ENCODE data around the gene PRPF40B.

Gene PRPF40B

DNA sequence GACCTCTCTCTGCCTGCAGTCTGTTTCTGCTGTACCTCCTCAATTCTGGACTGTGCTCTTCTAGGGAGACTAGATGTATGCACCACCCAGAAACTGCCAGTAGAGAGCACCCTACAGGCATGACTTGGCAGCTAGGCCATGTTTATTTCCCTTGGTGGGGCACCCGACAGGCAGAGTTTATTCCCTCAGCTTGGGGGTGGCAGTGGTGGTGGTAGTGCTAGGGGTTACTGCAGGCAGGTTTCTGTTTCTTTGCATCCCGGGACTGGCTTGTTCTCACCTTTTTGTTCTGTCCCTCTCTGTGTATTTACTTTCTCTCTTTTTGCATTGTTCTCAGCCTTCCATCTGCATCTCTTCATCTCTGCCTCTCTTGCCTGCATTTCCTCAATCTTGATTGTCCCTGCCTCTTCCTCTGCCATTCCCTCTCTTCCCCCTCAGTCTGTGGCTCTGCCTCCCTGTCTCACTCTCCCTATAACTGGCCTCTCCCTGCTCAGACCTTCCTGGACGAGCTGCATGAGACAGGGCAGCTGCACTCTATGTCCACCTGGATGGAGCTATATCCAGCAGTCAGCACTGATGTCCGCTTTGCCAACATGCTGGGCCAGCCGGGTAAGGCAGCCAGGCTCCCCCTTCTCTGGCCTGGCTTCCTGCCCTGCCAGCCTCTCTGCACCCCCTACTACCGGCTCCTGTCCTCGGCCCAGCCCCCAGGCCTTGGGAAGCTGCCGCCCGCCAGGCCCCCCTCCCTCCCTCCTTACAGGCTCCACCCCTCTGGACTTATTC is 13.8 kb downstream of the PRPF40B start:
- DNase-seq: no peak

DNA sequence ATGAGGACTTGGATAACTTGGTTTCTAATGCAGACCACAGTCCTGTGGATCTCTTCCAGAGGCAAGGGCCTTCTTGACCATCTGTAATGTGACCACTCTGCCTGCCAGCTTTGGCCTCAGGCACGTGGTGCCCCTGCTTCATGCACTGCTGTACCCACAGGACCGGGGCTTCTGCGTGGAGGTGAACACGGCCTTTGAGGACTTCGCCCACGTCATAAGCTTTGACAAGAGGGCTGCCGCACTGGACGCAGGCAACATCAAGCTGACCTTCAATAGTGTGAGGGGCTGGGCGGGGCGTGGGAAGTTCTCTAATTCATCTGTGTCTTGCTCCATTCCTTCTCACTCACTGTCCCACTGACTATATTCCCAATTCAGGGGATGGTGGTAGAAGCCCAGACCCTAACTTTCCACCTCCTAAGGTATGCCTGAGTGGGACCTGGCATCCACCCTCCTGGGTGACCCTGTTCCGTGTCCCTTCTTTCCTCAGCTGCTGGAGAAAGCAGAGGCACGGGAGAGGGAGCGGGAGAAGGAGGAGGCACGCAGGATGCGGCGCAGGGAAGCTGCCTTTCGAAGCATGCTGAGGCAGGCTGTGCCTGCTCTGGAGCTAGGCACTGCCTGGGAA is 18.5 kb downstream of the PRPF40B start:
- no peak for DNase-seq

- no peak for DNase-seq
Measured at GRCh38 chr12:49642370-49642802, 19.0 kb downstream of the PRPF40B start.

DNA sequence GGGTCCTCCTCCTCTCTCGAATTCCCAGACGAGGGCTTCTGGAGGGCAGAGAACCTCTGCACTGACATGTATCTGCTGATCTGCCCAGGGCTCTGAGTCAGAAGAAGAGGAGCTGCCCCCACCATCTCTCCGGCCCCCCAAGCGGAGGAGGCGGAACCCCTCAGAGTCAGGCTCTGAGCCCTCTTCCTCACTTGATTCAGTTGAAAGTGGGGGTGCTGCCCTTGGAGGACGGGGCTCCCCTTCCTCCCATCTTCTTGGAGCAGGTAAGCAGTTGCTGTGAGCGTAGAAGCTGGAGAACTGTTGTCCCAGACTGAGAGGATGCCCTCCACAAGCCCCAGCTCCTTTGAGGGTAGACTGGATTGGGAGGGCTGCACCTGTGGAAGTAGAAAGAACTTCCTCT is 19.8 kb downstream of the PRPF40B start:
- DNase-seq: no peak

DNA sequence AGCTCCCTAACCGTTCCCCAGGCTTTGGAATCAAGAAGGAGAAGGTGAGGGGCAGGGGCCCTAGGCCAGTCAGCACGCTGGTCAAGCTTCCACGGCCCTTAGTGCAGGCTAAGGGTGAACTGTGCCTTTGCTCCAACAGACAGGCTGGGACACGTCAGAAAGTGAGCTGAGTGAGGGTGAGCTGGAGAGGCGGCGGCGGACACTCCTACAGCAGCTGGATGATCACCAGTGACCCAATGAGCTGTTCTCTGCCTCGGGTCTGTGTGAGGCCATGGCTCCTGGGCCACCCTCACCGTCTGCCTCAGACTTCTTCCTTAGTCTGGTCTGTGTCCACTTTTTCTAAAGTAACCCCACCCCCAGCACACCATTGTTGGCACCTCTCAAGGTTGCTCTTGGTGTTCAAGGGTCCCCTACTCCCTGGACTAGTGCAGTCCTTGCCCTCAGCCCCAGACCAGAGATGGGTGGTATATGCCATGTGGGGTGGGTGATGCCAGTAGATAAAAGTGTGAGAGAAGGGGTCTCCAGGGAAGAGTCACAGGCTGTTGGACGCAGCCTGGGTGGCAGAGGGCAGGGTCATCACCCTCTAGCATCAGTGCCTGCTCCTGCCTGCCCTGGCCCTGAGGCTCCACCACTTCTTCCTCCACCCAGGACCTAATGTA is 20.7 kb downstream of the PRPF40B start:
- no peak for DNase-seq

DNA sequence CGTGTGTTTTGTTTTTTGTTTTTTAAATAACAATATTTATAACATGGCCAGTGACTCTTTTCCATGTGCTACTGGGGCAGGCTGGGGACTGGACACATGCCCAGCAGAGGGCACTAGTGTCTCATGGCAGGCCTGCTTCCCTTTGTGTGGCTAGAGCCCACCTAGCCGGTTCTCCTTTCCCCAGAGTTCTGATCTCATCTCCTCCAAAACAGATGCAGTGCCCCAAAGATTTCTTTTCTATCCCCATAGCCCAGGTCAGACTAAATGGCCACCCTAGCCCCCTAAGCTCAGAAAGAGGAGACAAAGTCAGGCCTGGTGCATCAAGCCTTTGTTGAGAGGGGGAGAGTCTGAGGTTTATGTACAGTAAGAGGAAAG is 21.2 kb downstream of the PRPF40B start:
- DNase-seq: no peak

- no peak for DNase-seq
Measured at GRCh38 chr12:49645146-49646039, 22.0 kb downstream of the PRPF40B start.

DNA sequence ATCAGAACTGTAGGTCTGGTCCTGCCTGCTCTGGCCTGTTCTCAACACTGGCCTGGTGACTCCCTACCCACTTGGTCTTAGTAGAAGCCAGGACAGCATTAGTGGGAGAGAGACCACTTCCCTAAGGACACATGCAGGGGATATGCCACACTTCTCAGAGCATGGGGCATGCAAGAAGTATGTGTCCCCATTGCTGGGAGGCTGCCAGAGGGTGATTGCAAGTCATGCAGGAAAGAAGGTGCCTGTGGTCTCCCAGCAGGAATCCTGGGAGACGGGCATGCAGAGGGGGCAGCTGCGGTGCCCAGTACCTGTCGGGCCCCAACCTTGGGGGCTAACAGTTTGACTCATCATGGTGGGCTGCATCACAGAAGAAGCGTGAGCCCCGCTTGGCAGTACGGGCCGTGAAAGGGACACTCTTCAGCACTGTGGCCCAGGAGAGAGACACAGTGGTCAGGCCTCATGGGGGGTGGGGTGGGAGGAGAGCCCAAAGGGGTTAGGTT is 23.0 kb downstream of the PRPF40B start:
- DNase-seq: no peak

DNA sequence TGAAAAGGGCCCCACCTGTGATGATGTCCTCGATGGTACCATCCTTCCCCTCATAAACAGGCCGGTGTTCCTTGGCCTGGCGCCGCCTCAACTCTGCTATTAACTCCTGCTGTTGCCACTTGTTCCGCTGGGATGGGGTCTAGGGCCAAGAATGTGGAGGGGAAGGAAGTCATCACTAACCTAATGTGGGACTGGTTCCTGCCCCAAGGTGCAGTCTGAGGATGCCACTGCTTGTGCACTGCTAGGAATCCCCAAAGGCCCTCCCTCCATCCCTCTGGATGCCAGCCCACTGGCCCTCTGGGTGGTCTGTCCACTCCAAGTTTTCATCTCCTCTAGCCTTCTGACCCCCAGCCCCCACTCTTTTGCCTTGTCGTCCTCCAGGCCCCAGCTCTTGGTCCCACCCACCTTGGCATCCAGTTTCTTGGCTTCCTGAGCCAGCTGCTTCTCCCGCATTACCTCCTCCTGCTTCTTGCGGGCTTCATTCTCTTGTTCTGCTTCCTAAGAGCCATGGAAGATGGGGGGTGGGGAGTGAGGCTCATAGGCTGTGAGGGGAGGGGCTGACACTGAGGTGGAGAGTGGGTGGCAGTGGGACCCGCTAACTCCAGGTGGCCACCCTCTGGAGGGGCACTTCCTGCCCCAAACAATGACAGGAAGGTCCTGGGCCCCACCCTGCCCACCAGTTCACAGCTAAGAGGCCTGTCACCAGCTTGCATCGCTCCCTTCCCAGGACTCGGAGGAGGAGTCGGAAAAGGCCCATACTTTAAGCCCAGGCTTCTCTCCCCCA is 23.7 kb downstream of the PRPF40B start:
- DNase-seq: no peak

- no peak for DNase-seq
Measured at GRCh38 chr12:49647827-49648711, 24.7 kb downstream of the PRPF40B start.

DNA sequence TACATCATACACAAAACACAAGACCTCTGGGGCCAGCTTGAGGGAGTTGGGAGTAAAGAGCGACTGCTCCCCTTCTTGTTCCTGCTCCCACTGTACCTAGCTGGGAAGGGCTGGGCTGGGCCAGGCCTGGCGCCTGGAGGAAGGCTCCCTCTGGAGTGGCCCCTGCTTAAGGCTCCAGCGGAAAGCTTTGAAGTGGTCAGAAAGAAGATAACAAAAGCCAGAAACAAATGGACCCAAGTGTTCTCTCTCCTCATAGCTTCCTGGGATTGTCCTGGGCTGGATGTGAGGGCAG is 25.3 kb downstream of the PRPF40B start:
- DNase-seq: no peak

GRCh38 chr12:49649445-49649844 is 26.1 kb downstream of the PRPF40B start:
- DNase-seq: no peak

DNA sequence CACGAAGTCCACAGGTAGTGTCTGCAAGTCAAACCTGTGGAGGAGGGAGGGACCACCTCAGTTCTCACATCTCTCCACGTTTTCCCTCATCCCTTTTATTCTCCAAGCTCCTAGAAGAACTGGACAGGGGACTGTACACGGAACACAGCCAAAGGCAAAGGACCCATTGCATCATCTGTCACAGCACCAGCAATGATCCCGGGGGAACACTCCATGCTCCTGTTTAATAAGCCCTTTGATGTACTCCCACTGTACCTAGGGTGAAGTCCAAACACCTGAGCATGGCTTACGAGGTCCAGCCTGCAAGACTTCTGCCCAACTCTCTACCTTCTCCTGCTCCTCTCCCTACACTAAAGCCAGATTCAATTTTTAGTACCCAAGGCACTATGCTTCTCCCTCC is 26.5 kb downstream of the PRPF40B start:
- no peak for DNase-seq

DNA sequence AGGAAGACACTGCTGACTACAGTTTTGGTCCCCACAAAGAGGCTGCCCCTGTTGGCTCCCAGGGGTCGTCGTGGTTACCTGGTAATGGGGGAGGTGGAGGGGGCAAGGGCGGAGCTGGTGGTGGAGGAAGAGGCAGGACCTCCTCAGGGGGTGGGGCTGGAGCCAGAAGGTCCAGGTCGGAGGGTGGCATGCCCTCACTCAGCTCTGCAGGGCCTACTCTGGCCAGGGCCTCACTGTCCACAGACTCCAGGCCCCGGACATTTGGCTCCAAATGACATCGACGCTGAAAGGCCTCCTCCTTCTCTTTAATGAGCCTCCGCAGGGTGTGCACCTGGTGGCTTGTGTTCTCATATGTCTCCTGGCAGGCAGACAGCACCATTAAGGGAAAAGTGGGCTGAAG is 28.5 kb downstream of the PRPF40B start:
- no peak for DNase-seq

- DNase-seq: no peak
Measured at GRCh38 chr12:49652921-49653520, 29.7 kb downstream of the PRPF40B start.

DNA sequence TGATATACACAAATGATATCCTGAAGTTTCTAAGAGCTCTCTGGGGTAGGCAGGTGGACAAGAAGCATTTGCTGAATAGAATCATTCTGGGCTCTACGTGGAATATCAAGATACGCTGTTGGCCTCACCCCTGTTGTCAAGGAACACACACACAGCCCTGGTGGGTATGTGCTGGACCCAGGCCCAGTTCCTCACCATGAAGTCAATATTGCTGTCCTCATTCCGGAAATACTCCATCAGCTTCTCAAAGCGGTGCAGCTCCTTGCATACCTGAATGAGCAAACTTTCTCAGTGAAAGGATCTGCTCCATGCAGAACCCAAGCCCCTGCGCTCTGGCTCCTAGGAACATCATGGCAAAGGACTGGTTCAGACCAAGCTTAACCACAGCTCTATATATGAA is 31.4 kb downstream of the PRPF40B start:
- no peak for DNase-seq

GRCh38 chr12:49655595-49656236 is 32.4 kb downstream of the PRPF40B start:
- DNase-seq: no peak

- no peak for DNase-seq
Measured at GRCh38 chr12:49658276-49658675, 34.9 kb downstream of the PRPF40B start.

DNA sequence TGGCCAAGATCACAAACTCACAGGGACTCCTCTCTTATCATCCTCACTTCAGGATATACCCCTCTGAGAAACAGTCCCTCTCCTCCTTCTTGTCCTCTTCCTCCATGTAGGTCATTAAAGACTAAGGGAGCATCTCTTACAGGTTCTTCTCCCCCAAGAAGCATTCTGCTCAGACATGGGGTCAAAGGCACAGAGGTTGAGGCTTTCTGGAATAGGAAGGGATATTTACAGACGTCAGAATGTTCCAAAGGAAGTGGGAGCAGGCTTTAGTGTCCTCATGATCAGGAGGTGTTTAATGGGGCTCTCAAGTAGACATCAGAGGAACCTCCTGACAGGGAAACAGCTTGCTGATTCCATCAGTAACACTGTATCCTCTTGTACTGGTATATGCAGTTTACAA is 36.4 kb downstream of the PRPF40B start:
- no peak for DNase-seq

DNA sequence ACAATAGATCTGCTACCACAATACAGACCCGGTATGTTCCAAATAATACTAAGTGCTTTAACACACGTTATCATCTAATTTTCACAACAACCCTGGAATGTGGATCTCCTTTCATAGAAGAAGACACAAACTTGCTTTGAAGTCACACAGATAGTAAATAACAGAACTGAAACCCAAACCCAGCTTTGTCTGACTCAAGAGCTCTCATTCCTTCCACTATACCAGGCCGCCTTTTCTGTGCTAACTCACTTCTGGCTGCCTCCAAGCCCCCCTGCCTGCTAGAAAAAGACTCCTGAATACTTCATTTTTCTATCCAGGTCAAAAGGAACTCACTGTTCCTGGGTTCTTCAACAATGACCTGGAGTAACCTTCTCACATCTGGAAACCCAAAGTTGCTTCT is 37.8 kb downstream of the PRPF40B start:
- no peak for DNase-seq

Measured in activated gamma-delta T cell (primary cell).